Measurements from ENCODE around the gene WDHD1.

The WDHD1 gene

GRCh38 chr14:54947230-54947629 is 79.7 kb downstream of the WDHD1 start (continued):
- TF ChIP-seq ZFP3 (CRISPR knock-in tag; IDR thresholded peaks at IDR 0.05) (no peak), OSR1 (CRISPR knock-in tag; IDR thresholded peaks at IDR 0.05) (no peak), ESRRG (CRISPR knock-in tag; IDR thresholded peaks at IDR 0.05) (no peak), ZNF8 (CRISPR knock-in tag; IDR thresholded peaks at IDR 0.05) (no peak), GLIS3 (CRISPR knock-in tag; IDR thresholded peaks at IDR 0.05) (no peak)

GRCh38 chr14:54946500-54946899 is 80.4 kb downstream of the WDHD1 start:
- no peak for TF ChIP-seq OSR1 (CRISPR knock-in tag; IDR thresholded peaks at IDR 0.05)
- TF ChIP-seq, protein P1, sequence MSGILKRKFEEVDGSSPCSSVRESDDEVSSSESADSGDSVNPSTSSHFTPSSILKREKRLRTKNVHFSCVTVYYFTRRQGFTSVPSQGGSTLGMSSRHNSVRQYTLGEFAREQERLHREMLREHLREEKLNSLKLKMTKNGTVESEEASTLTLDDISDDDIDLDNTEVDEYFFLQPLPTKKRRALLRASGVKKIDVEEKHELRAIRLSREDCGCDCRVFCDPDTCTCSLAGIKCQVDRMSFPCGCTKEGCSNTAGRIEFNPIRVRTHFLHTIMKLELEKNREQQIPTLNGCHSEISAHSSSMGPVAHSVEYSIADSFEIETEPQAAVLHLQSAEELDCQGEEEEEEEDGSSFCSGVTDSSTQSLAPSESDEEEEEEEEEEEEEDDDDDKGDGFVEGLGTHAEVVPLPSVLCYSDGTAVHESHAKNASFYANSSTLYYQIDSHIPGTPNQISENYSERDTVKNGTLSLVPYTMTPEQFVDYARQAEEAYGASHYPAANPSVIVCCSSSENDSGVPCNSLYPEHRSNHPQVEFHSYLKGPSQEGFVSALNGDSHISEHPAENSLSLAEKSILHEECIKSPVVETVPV (CRISPR knock-in tag; IDR thresholded peaks at IDR 0.05) = no peak
- no peak for TF ChIP-seq ISL1 (CRISPR knock-in tag; IDR thresholded peaks at IDR 0.05)
- TF ChIP-seq ZNF8 (CRISPR knock-in tag; IDR thresholded peaks at IDR 0.05) = no peak
- no peak for TF ChIP-seq ZFP30 (CRISPR knock-in tag; IDR thresholded peaks at IDR 0.05)
- no peak for TF ChIP-seq ZFP3 (CRISPR knock-in tag; IDR thresholded peaks at IDR 0.05)
- no peak for TF ChIP-seq RARB (CRISPR knock-in tag; IDR thresholded peaks at IDR 0.05)
- no peak for TF ChIP-seq POU6F1 (CRISPR knock-in tag; IDR thresholded peaks at IDR 0.05; ENCODE audit: borderline replicate concordance, low read depth)
- TF ChIP-seq ESRRG (CRISPR knock-in tag; IDR thresholded peaks at IDR 0.05) = no peak
- no peak for TF ChIP-seq PPARA (CRISPR knock-in tag; IDR thresholded peaks at IDR 0.05; ENCODE audit: borderline replicate concordance)
- TF ChIP-seq ZC3H10 (CRISPR knock-in tag; IDR thresholded peaks at IDR 0.05) = no peak
- no peak for TF ChIP-seq CREB5 (CRISPR knock-in tag; IDR thresholded peaks at IDR 0.05; ENCODE audit: low read depth)
- no peak for TF ChIP-seq TCF4 (CRISPR knock-in tag; IDR thresholded peaks at IDR 0.05; ENCODE audit: borderline replicate concordance)
- no peak for TF ChIP-seq CSDC2 (CRISPR knock-in tag; IDR thresholded peaks at IDR 0.05)
- TF ChIP-seq, protein P2, sequence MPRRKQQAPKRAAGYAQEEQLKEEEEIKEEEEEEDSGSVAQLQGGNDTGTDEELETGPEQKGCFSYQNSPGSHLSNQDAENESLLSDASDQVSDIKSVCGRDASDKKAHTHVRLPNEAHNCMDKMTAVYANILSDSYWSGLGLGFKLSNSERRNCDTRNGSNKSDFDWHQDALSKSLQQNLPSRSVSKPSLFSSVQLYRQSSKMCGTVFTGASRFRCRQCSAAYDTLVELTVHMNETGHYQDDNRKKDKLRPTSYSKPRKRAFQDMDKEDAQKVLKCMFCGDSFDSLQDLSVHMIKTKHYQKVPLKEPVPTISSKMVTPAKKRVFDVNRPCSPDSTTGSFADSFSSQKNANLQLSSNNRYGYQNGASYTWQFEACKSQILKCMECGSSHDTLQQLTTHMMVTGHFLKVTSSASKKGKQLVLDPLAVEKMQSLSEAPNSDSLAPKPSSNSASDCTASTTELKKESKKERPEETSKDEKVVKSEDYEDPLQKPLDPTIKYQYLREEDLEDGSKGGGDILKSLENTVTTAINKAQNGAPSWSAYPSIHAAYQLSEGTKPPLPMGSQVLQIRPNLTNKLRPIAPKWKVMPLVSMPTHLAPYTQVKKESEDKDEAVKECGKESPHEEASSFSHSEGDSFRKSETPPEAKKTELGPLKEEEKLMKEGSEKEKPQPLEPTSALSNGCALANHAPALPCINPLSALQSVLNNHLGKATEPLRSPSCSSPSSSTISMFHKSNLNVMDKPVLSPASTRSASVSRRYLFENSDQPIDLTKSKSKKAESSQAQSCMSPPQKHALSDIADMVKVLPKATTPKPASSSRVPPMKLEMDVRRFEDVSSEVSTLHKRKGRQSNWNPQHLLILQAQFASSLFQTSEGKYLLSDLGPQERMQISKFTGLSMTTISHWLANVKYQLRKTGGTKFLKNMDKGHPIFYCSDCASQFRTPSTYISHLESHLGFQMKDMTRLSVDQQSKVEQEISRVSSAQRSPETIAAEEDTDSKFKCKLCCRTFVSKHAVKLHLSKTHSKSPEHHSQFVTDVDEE (CRISPR knock-in tag; IDR thresholded peaks at IDR 0.05) = no peak
- TF ChIP-seq SNAI2 (CRISPR knock-in tag; IDR thresholded peaks at IDR 0.05) = no peak
- TF ChIP-seq GLIS3 (CRISPR knock-in tag; IDR thresholded peaks at IDR 0.05) = no peak
- TF ChIP-seq, protein P3, sequence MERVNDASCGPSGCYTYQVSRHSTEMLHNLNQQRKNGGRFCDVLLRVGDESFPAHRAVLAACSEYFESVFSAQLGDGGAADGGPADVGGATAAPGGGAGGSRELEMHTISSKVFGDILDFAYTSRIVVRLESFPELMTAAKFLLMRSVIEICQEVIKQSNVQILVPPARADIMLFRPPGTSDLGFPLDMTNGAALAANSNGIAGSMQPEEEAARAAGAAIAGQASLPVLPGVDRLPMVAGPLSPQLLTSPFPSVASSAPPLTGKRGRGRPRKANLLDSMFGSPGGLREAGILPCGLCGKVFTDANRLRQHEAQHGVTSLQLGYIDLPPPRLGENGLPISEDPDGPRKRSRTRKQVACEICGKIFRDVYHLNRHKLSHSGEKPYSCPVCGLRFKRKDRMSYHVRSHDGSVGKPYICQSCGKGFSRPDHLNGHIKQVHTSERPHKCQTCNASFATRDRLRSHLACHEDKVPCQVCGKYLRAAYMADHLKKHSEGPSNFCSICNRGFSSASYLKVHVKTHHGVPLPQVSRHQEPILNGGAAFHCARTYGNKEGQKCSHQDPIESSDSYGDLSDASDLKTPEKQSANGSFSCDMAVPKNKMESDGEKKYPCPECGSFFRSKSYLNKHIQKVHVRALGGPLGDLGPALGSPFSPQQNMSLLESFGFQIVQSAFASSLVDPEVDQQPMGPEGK (CRISPR knock-in tag; IDR thresholded peaks at IDR 0.05; ENCODE audit: borderline replicate concordance) = no peak
- TF ChIP-seq ZNF70 (CRISPR knock-in tag; IDR thresholded peaks at IDR 0.05) = no peak
- no peak for TF ChIP-seq TOX (CRISPR knock-in tag; IDR thresholded peaks at IDR 0.05; ENCODE audit: borderline replicate concordance)
- ATAC-seq = no peak

DNA sequence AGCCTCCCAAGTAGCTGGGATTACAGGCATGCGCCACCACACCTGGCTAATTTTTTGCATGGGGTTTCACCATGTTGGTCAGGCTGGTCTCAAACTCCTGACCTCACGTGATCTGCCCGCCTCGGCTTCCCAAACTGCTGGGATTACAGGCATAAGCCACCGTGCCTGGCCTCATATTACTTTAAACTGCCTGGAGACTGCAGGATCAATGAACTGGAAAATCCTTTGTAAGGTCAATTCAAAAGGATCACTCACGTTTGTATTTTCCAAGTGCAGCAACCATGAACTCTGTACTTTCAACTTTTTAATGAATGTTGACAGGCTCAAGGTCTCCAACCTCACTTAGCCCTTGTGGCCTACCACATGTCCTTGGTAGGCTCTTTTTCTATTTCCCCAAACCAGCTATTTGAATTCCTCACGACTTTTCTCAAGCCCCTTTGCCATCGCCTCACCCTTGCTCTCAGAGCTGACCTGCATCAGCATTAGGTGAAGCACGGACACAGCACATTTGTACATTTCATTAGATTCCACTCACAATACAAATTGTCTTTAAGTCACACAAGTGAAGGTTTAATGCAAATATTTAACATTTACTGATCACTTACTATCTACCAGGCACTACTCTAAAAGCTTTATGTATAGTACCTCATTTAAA is 82.0 kb downstream of the WDHD1 start:
- no peak for ATAC-seq
- TF ChIP-seq, protein P3 (CRISPR knock-in tag; IDR thresholded peaks at IDR 0.05; ENCODE audit: borderline replicate concordance) = no peak
- TF ChIP-seq CSDC2 (CRISPR knock-in tag; IDR thresholded peaks at IDR 0.05) (no peak), ZNF70 (CRISPR knock-in tag; IDR thresholded peaks at IDR 0.05) (no peak), ZC3H10 (CRISPR knock-in tag; IDR thresholded peaks at IDR 0.05) (no peak), PPARA (CRISPR knock-in tag; IDR thresholded peaks at IDR 0.05; ENCODE audit: borderline replicate concordance) (no peak), GLIS3 (CRISPR knock-in tag; IDR thresholded peaks at IDR 0.05) (no peak), RARB (CRISPR knock-in tag; IDR thresholded peaks at IDR 0.05) (no peak), ZNF8 (CRISPR knock-in tag; IDR thresholded peaks at IDR 0.05) (no peak), POU6F1 (CRISPR knock-in tag; IDR thresholded peaks at IDR 0.05; ENCODE audit: borderline replicate concordance, low read depth) (no peak), BACH2 (CRISPR knock-in tag; IDR thresholded peaks at IDR 0.05; ENCODE audit: borderline replicate concordance) (no peak), OSR1 (CRISPR knock-in tag; IDR thresholded peaks at IDR 0.05) (no peak), TOX (CRISPR knock-in tag; IDR thresholded peaks at IDR 0.05; ENCODE audit: borderline replicate concordance) (no peak)
- TF ChIP-seq, protein P1 (CRISPR knock-in tag; IDR thresholded peaks at IDR 0.05) = no peak

Data from SK-N-SH treated with all-trans-retinoic acid at 6 μM for 48 hours (cell line).